CD14-positive monocyte (primary cell): ENCODE measurements around the gene BCAS4. TPM values are rescaled to one million over a fixed set of nuclear protein-coding genes. Genes with fewer than 3 reads are reported as not detected.

Experiments used
- DNase-seq, 3 donors: peaks; one replicate each; pipeline ENCODE4 v3.0.0-alpha.2; 2011 to 2022
- H2AFZ ChIP-seq: 2 replicates; pipeline ENCODE4 v1.6.0; 2012; ENCODE audit warnings: mild to moderate bottlenecking, low read depth, low read length, inconsistent platforms; ENCODE audit not compliant: insufficient read depth, poor library complexity, severe bottlenecking
- H3K27ac ChIP-seq, 2 donors: 1 replicate in 1 of 2; 2 replicates in 1 of 2; pipeline ENCODE4 v1.5.1; 2012 to 2013; ENCODE audit warnings: low read length in 2 of 2, control low read depth in 1 of 2, inconsistent platforms in 1 of 2, low read depth in 1 of 2, mild to moderate bottlenecking in 1 of 2
- H3K27me3 ChIP-seq, 2 donors: one replicate each; pipeline versions ENCODE4 v1.6.0 to v1.6.1; 2011 to 2013; ENCODE audit warnings: low read length in 2 of 2; ENCODE audit not compliant: control insufficient read depth in 2 of 2, insufficient read depth in 2 of 2
- H3K36me3 ChIP-seq, 2 donors: replicated peaks in 1 of 2; 1 replicate in 1 of 2; 2 replicates in 1 of 2; pipeline versions ENCODE4 v1.5.1 to v1.6.1; 2012 to 2013; ENCODE audit warnings: low read length in 2 of 2, control low read depth in 1 of 2, inconsistent platforms in 1 of 2, mild to moderate bottlenecking in 1 of 2; ENCODE audit not compliant: insufficient read depth in 2 of 2, control insufficient read depth in 1 of 2
- H3K4me1 ChIP-seq, 2 donors: 1 replicate in 1 of 2; 2 replicates in 1 of 2; pipeline versions ENCODE4 v1.5.1 to v1.6.1; 2012 to 2013; ENCODE audit warnings: low read length in 2 of 2, control low read depth in 1 of 2, inconsistent platforms in 1 of 2, mild to moderate bottlenecking in 1 of 2, moderate library complexity in 1 of 2; ENCODE audit not compliant: insufficient read depth in 2 of 2, control insufficient read depth in 1 of 2
- H3K4me2 ChIP-seq: replicated peaks from 2 replicates; pipeline ENCODE3; 2012; ENCODE audit warnings: low read length, moderate library complexity, mild to moderate bottlenecking; ENCODE audit not compliant: poor library complexity, severe bottlenecking; ENCODE audit errors: extremely low read depth
- H3K4me3 ChIP-seq, 3 experiments: fragments of 200-600 bp in 1 of 3; sonication (generic) in 1 of 3; replicated peaks in 1 of 3; 1 replicate in 2 of 3; 2 replicates in 1 of 3; pipeline ENCODE4 v1.5.1; 2011 to 2013; ENCODE audit warnings: low read length in 3 of 3, mild to moderate bottlenecking in 3 of 3, control low read depth in 2 of 3, low read depth in 2 of 3, inconsistent platforms in 1 of 3, moderate library complexity in 1 of 3
- H3K79me2 ChIP-seq: 2 replicates; pipeline ENCODE4 v1.6.0; 2012; ENCODE audit warnings: mild to moderate bottlenecking, control low read depth, inconsistent platforms, low read length, moderate library complexity; ENCODE audit not compliant: insufficient read depth
- H3K9ac ChIP-seq: 2 replicates; pipeline ENCODE4 v1.6.0; 2017; ENCODE audit warnings: low read length, mild to moderate bottlenecking; ENCODE audit not compliant: insufficient read depth, poor library complexity, severe bottlenecking
- H3K9me3 ChIP-seq, 2 donors: replicated peaks in 1 of 2; 1 replicate in 1 of 2; 2 replicates in 1 of 2; pipeline versions ENCODE4 v1.5.1 to v1.6.1; 2012 to 2013; ENCODE audit warnings: low read length in 2 of 2, control low read depth in 1 of 2; ENCODE audit not compliant: control insufficient read depth in 1 of 2, insufficient read depth in 1 of 2
- H4K20me1 ChIP-seq: 2 replicates; pipeline ENCODE4 v1.6.0; 2012; ENCODE audit warnings: mild to moderate bottlenecking, low read length, control low read depth, moderate library complexity; ENCODE audit not compliant: insufficient read depth
- H3K27ac Mint-ChIP-seq, 7 donors: one replicate each; pipeline ENCODE4 v1.8.0; 2020; ENCODE audit warnings: mild to moderate bottlenecking in 7 of 7, mixed read lengths in 7 of 7, moderate library complexity in 6 of 7, inconsistent platforms in 2 of 7
- H3K27me3 Mint-ChIP-seq, 3 donors: one replicate each; pipeline ENCODE4 v1.8.0; 2021 to 2022; ENCODE audit warnings: low read depth in 3 of 3, mild to moderate bottlenecking in 3 of 3, mixed read lengths in 3 of 3, moderate library complexity in 3 of 3, inconsistent platforms in 1 of 3
- H3K36me3 Mint-ChIP-seq, 2 donors: one replicate each; pipeline ENCODE4 v1.8.0; 2020; ENCODE audit warnings: mixed read lengths in 2 of 2, inconsistent platforms in 1 of 2, mild to moderate bottlenecking in 1 of 2
- H3K4me1 Mint-ChIP-seq: one replicate; pipeline ENCODE4 v1.8.0; 2020; ENCODE audit warnings: mild to moderate bottlenecking, mixed read lengths
- H3K4me3 Mint-ChIP-seq, 2 donors: one replicate each; pipeline ENCODE4 v1.8.0; 2020; ENCODE audit warnings: mild to moderate bottlenecking in 2 of 2, mixed read lengths in 2 of 2, moderate library complexity in 1 of 2
- H3K9me3 Mint-ChIP-seq, 7 donors: one replicate each; pipeline ENCODE4 v1.8.0; 2020 to 2022; ENCODE audit warnings: mixed read lengths in 7 of 7, mild to moderate bottlenecking in 6 of 7, moderate library complexity in 6 of 7, inconsistent platforms in 2 of 7
- CTCF ChIP-seq: fragments of 200-600 bp; IDR thresholded peaks from one replicate; pipeline ENCODE4 v1.8.0; 2022; ENCODE audit warnings: antibody characterized with exemption, mild to moderate bottlenecking
- WGBS: methylation state at CpG from one replicate; pipeline ENCODE4 v1.1.5; 2013; ENCODE audit warnings: missing lambda C conversion rate; ENCODE audit not compliant: insufficient coverage; 5-methylcytosine and 5-hydroxymethylcytosine counted together
- intact Hi-C, 2 donors: fragments of 100-400 bp; cut with micrococcal nuclease; formaldehyde crosslinking; loops; one replicate each; pipeline versions ENCODE4 v1.15.0 to v1.15.1; 2023
- polyA plus RNA-seq, 3 donors: library from polyadenylated mRNA; depleted of rRNA in 1 of 3; unstranded in 2 of 3; stranded (reverse) in 1 of 3; fragments of 300-500 nt in 2 of 3; fragments of >200 nt in 1 of 3; fragmentation: Illumina TruSeq in 2 of 3; gene quantifications; 1 replicate in 2 of 3; 2 replicates in 1 of 3; pipeline ENCODE4 v1.2.3, GENCODE V29; 2012 to 2021

BCAS4 gene
- polyA plus RNA-seq, 3 donors = 0.16 to 1.0 (median 0.69) TPM

- intact Hi-C loops = no loop called here
- H3K9me3 ChIP-seq = no peaks in the 10 kb centered on the region
- Mint-ChIP-seq H3K4me1 (peaks cover 5% of the 10 kb centered on the region), H3K27ac (no peak overlapping the region), H3K27me3 (no peaks in the 10 kb centered on the region), H3K9me3 (no peaks in the 10 kb centered on the region), H3K36me3 (no peaks in the 10 kb centered on the region), H3K4me3 (no peak overlapping the region)
- WGBS = 85% methylated on average over 21 of the region's 23 CpGs
- no peak overlapping the region for H3K4me3 ChIP-seq
- H3K4me2 ChIP-seq = no peak overlapping the region
- DNase-seq = no peak
- H3K27me3 ChIP-seq = no peaks in the 10 kb centered on the region
- H4K20me1 ChIP-seq = no peaks in the 10 kb centered on the region
- no peak overlapping the region for H2AFZ ChIP-seq
- no peak overlapping the region for H3K27ac ChIP-seq
- TF ChIP-seq CTCF = no peak
- H3K9ac ChIP-seq = no peak overlapping the region
- H3K79me2 ChIP-seq = no peaks in the 10 kb centered on the region
- no peaks in the 10 kb centered on the region for H3K36me3 ChIP-seq
- peaks cover 0 to 4% of the 10 kb centered on the region in 2 donors for H3K4me1 ChIP-seq
Observed at GRCh38 chr20:50855498-50856474, 60.9 kb downstream of the BCAS4 start.

- Mint-ChIP-seq H3K4me1 (peaks cover under 1% of the 10 kb centered on the region), H3K4me3 (no peak overlapping the region), H3K27me3 (no peaks in the 10 kb centered on the region), H3K36me3 (no peaks in the 10 kb centered on the region), H3K27ac (no peak overlapping the region), H3K9me3 (no peaks in the 10 kb centered on the region)
- H3K27me3 ChIP-seq = no peaks in the 10 kb centered on the region
- H4K20me1 ChIP-seq = no peaks in the 10 kb centered on the region
- H2AFZ ChIP-seq = no peak overlapping the region
- no peak for DNase-seq
- intact Hi-C loops = no loop called here
- WGBS = 100% methylated on average over 2 of the region's 5 CpGs
- H3K79me2 ChIP-seq = no peaks in the 10 kb centered on the region
- TF ChIP-seq CTCF = no peak
- no peak overlapping the region for H3K27ac ChIP-seq
- H3K36me3 ChIP-seq = no peaks in the 10 kb centered on the region
- no peak overlapping the region for H3K4me2 ChIP-seq
- no peak overlapping the region for H3K4me3 ChIP-seq
- H3K9me3 ChIP-seq = no peaks in the 10 kb centered on the region
- no peak overlapping the region for H3K9ac ChIP-seq
- no peaks in the 10 kb centered on the region for H3K4me1 ChIP-seq
Observed at GRCh38 chr20:50856475-50857041, 61.7 kb downstream of the BCAS4 start.
